ENCODE data around the gene MLXIP.

GRCh38 chr12:122058549-122059149 lies 19.9 kb upstream of the MLXIP start:
- TF ChIP-seq MBNL3 (CRISPR knock-in tag; conservative IDR thresholded peaks at IDR 0.05) (no peak), ATF7 (IDR thresholded peaks at IDR 0.05) (no peak), ATF7 (CRISPR knock-in tag; IDR thresholded peaks at IDR 0.05) (no peak), CTCF (CRISPR knock-in tag; IDR thresholded peaks at IDR 0.05) (no peak), POLR2A (IDR thresholded peaks at IDR 0.05; ENCODE audit: insufficient read depth in 1 of 2, low read depth in 2 of 2, low read length in 2 of 2) (no peak), ZNF737 (CRISPR knock-in tag; IDR thresholded peaks at IDR 0.05; ENCODE audit: borderline replicate concordance) (no peak), BRD4 (CRISPR knock-in tag; IDR thresholded peaks at IDR 0.05) (no peak), TAF1 (CRISPR knock-in tag; IDR thresholded peaks at IDR 0.05) (no peak), ZNF205 (CRISPR knock-in tag; IDR thresholded peaks at IDR 0.05) (no peak), SMAD9 (CRISPR knock-in tag; IDR thresholded peaks at IDR 0.05) (no peak), AKNA (CRISPR knock-in tag; IDR thresholded peaks at IDR 0.05; ENCODE audit: borderline replicate concordance) (no peak), PREB (CRISPR knock-in tag; IDR thresholded peaks at IDR 0.05) (no peak), IKZF4 (CRISPR knock-in tag; IDR thresholded peaks at IDR 0.05; ENCODE audit: borderline replicate concordance, low read depth, not compliant biosample characterization) (no peak), KDM1A (CRISPR knock-in tag; IDR thresholded peaks at IDR 0.05) (no peak), MAZ (IDR thresholded peaks at IDR 0.05; ENCODE audit: borderline replicate concordance, low read depth, low read length) (no peak), MAZ (CRISPR knock-in tag; IDR thresholded peaks at IDR 0.05; ENCODE audit: low read depth) (no peak)
